ENCODE measurements around the gene SLC39A12.

Gene SLC39A12

GRCh38 chr10:17963431-17963830 is 11.7 kb downstream of the SLC39A12 start:
- no peak for DNase-seq (ENCODE audit: low read depth)

GRCh38 chr10:17965649-17966235 is 14.0 kb downstream of the SLC39A12 start:
- no peak for DNase-seq (ENCODE audit: low read depth)

- no peak for DNase-seq (ENCODE audit: low read depth)
Observed at GRCh38 chr10:17974505-17974904, 22.8 kb downstream of the SLC39A12 start.

DNA sequence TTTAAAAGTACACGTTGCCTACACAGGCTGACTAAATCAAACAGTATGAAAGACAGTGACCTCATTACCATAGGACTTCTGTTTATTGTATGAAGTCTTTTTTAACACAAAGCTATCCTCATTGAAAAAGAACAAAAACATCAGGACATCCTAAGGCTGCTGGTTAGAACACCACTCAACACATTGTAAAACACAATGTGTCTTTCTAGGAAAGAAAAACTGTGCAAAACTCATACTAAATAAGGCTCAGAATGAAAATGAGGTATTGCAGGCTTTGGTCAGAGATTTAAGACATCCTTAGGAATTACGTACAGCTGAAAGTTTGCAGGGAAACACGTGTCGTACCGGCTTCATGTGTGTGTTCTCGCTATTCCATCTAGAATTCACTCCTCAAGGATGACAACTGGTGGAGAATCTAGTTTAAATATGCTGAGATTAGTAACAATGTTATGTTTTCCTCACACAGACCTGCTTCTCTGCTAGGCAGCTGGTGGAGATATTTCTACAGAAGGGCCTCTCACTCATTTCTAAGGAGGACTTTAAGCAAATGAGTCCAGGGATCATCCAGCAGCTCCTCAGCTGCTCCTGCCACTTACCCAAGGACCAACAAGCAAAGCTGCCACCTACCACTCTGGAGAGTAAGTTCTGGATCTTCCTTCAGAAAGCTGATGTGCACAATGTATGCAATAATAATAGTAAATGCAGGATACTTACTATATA is 29.3 kb downstream of the SLC39A12 start:
- DNase-seq (ENCODE audit: low read depth), result no peak

GRCh38 chr10:17981766-17982380 is 30.2 kb downstream of the SLC39A12 start:
- DNase-seq (ENCODE audit: low read depth), result no peak

- DNase-seq (ENCODE audit: low read depth), result no peak
Observed at GRCh38 chr10:17984056-17984455, 32.3 kb downstream of the SLC39A12 start.

GRCh38 chr10:17984563-17984962 is 32.8 kb downstream of the SLC39A12 start:
- no peak for DNase-seq (ENCODE audit: low read depth)

DNA sequence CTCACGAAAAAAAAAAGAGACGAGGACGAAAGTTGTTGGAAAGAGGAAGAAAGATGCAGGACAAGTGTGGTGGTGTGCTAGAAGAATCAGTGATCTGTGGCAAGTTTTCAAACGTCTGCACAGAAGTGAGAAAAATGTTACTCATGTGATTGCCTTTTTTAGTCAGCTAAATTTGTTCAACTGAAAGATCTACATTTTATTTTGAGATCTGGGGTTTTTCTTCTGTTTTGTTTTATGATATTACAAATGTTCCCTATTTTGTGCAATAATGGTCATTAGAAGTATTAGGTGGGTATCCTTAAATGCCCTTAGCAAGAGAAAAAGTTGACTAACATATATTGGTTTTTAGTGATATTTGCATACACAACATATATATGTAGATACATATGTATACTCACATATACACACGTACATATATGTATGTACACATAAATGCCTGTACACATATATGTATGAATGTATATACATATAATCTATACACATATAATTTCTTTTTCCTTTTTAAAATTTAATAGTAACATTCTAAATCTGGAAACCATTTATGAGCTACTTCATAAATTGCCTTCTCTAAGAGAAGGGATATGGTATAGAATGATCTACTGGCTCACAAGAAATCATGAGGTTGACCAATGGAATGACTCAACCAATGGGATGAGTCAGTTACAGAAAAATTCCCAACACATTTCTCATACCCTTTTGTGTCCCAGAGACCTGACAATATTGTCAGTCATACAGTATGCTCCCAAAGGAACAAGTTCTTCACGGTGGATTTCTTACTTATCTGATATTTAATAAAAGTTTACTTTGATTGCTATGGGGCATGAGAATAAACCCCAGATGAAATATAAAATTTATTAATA is 38.4 kb downstream of the SLC39A12 start:
- no peak for DNase-seq (ENCODE audit: low read depth)

DNA sequence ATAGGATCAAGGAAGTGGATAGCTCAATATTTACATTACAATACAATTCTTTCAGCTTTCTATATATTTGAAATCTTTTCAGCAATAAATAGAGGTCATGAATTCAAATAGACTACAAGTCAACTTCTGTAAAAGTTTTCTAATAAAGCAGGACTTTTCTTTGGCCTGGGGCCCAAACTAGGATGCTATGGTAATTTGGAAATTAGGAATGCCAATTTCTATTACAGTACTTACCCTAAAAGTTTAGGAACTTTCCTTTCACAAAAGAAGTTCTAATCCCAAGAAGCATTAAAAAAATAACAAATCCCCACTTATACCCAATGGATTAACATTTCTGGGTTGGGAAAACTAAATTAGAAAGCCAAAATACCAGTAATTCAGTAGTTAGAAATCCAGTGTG is 40.5 kb downstream of the SLC39A12 start:
- DNase-seq (ENCODE audit: low read depth), result no peak

DNA sequence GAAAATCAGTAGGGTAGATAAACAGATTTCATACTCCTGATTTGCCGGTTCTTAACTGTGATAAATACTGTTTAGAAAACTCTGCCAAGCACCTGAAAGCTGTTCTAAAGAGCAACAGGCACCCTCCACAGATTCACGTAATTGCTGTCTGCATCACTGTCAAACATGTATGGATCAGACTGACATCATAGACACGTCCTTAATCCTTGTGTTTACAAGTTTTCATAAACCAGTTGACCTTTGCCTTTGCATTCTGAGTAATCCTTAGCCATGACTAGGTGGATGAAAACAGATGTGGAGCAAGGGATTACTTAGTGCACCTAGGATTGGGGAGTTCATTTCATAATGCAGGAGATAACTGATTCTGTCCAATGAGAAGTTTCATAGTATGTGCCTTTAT is 41.6 kb downstream of the SLC39A12 start:
- no peak for DNase-seq (ENCODE audit: low read depth)

- DNase-seq (ENCODE audit: low read depth), result no peak
Observed at GRCh38 chr10:18000601-18001000, 48.9 kb downstream of the SLC39A12 start.

DNA sequence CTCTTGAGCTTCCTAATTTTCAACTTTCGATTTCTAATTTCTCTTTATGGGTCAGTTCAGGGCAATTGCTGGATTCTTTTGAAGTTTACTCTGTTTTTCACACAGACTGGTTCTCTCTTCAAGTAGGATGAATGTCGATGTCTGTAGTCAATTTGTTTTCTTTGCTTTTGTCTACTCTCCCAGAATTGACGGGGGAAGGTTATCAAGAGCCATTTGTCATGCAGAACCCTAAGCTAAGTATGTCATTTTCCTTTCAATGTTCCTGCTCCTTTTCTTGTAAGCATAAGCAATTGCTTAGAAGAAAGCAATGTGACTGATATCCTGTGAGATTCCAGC is 53.7 kb downstream of the SLC39A12 start:
- no peak for DNase-seq (ENCODE audit: low read depth)

GRCh38 chr10:18005781-18006456 is 54.2 kb downstream of the SLC39A12 start:
- no peak for DNase-seq (ENCODE audit: low read depth)

- no peak for DNase-seq (ENCODE audit: low read depth)
Observed at GRCh38 chr10:18008986-18009385, 57.3 kb downstream of the SLC39A12 start.

DNA sequence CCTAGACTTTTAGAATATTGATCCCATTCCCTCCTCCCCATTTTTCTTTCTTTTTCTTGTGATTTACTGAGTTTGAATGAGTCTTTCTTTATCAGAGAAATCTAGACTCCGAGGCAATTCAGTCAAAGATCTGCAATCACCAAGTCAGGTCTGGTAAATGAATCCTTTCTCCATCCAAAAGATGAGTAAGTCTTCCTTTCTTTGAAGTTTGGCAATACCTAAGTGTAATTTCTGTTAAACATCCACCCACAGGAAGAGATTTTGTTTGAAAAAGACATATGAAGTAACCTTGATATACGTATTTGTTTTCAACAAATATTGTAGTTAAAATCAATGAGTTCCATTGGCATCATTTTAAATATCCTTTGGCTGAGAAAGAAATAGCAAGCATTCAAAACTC is 58.3 kb downstream of the SLC39A12 start:
- no peak for DNase-seq (ENCODE audit: low read depth)

GRCh38 chr10:18020523-18020922 is 68.8 kb downstream of the SLC39A12 start:
- DNase-seq (ENCODE audit: low read depth), result no peak

GRCh38 chr10:18021725-18022480 is 70.2 kb downstream of the SLC39A12 start:
- DNase-seq (ENCODE audit: low read depth), result no peak

- no peak for DNase-seq (ENCODE audit: low read depth)
Observed at GRCh38 chr10:18043148-18044006, 91.7 kb downstream of the SLC39A12 start.

GRCh38 chr10:18044976-18045720 is 93.4 kb downstream of the SLC39A12 start:
- no peak for DNase-seq (ENCODE audit: low read depth)

- no peak for DNase-seq (ENCODE audit: low read depth)
Observed at GRCh38 chr10:18056583-18056982, 104.9 kb downstream of the SLC39A12 start.

All from activated T-helper 9 cell treated with anti-CD3 and anti-CD28 coated beads, Interleukin-2, amount 50 U/mL, for 16 hours (primary cell).